ENCODE data around the gene TMEM63B.

DNA sequence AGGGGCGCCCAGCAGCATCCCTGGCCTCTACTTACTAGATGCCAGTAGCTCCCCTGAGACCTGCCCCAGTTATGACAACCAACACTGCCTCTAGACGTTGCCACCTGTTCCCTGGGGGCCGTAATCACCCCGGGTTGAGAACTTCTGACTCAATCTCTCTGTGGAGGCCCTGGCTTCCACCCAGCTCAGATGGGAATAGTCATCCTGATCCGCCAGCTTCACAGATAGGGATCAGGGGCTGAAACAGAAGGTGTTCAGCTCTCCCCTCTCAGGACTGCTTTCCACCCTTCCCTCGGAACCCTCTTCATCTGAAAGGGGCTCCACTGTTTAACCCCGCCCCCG lies 34.6 kb downstream of the TMEM63B start:
- TF ChIP-seq, protein P1, sequence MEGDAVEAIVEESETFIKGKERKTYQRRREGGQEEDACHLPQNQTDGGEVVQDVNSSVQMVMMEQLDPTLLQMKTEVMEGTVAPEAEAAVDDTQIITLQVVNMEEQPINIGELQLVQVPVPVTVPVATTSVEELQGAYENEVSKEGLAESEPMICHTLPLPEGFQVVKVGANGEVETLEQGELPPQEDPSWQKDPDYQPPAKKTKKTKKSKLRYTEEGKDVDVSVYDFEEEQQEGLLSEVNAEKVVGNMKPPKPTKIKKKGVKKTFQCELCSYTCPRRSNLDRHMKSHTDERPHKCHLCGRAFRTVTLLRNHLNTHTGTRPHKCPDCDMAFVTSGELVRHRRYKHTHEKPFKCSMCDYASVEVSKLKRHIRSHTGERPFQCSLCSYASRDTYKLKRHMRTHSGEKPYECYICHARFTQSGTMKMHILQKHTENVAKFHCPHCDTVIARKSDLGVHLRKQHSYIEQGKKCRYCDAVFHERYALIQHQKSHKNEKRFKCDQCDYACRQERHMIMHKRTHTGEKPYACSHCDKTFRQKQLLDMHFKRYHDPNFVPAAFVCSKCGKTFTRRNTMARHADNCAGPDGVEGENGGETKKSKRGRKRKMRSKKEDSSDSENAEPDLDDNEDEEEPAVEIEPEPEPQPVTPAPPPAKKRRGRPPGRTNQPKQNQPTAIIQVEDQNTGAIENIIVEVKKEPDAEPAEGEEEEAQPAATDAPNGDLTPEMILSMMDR (IDR thresholded peaks at IDR 0.05): no peak
- TF ChIP-seq POLR2A (IDR thresholded peaks at IDR 0.05): no peak
